ENCODE data around the gene KLK5. TPM values are rescaled to one million over a fixed set of nuclear protein-coding genes. Genes with fewer than 3 reads are reported as not detected.

KLK5 gene
- total RNA-seq, 2 experiments from 2014 or later, result not detected

DNA sequence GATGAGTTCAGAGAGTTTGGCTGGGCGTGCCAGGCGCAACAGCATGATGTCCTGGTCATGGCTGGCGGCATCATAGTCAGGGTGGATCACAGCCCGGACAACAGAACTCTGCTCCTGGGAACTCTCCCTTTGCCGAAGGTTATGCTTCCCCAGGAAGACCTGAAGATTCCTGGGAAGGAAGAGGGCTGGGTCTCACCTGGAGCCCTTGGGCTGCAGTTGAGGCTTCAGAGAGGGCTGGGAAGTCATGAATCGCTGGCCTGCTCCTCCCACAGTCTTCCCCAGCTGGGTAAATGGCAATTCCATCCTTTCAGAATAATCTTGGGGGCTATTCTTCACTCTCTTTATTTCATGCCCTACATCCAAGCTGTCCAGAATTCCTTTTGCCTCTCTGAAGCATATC is 10.5 kb upstream of the KLK5 start:
- H3K27ac Mint-ChIP-seq, result no peak overlapping the region
- intact Hi-C loops (cut with micrococcal nuclease), result no loop called here
- POLR2A ChIA-PET, result no interaction called here
- no peaks in the 10 kb centered on the region for H3K36me3 Mint-ChIP-seq
- H3K4me1 Mint-ChIP-seq (ENCODE audit: low read depth), result no peaks in the 10 kb centered on the region
- H3K4me3 Mint-ChIP-seq, result no peak overlapping the region
- CTCF ChIA-PET, result no interaction called here
- no peak for DNase-seq
- peaks cover 8% of the 10 kb centered on the region for H3K9me3 Mint-ChIP-seq
- peaks cover 31% of the 10 kb centered on the region for H3K27me3 Mint-ChIP-seq

DNA sequence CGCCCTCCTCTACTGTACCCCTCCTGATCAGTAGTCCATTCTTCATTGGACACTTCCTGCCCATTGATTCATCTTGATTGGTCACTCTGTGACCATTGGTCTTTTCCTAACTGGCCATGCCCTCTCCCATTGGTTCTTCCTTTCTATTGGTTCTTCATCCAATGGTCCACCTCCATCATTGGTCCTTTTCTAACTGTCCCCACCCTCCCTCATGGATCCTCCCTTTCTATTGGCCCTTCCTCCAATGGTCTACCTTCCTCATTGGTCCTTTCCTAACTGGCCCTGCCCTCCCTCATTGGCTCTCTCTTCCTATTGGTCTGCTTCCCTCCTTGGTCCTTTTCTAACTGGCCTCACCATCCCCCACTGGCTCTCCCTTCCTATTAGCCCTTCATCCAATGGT is 9.4 kb upstream of the KLK5 start:
- intact Hi-C loops (cut with micrococcal nuclease), result no loop called here

DNA sequence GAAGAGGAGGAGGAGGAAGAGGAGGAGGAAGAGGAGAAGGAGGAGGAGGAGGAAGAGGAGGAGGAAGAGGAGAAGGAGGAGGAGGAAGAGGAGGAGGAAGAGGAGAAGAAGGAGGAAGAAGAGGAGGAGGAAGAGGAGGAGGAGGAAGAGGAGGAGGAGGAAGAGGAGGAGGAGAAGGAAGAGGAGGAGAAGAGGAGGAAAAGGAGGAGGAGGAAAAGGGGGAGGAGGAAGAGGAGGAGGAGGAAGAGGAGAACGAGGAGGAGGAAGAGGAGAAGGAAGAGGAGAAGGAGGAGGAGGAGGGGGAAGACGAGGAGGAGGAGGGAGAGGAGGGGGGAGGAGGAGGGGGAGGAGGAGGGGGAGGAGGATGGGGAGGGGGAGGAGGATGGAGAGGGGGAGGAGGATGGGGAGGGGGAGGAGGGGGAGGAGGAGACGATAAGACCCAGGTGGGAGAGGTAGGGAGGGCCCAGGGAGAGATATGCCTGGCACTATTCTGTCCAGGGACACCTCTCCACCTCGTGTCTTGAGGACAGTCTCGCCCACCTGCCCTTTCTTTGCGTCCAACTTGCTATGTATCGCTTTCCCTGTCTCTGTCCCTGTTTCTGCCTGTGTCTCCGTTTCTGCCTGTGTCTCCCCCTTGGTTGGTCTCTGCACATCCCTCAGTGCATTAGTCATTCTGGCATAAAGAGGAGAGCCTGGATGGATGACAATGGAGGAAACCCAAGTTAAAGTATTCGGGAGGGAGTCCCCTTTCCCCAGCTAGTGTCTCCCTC is 7.1 kb upstream of the KLK5 start:
- Mint-ChIP-seq H3K9me3 (peaks cover 8% of the 10 kb centered on the region), H3K4me1 (ENCODE audit: low read depth) (no peaks in the 10 kb centered on the region), H3K4me3 (no peak overlapping the region), H3K36me3 (no peaks in the 10 kb centered on the region), H3K27me3 (peaks cover 26% of the 10 kb centered on the region), H3K27ac (no peak overlapping the region)
- POLR2A ChIA-PET, result no interaction called here
- intact Hi-C loops (cut with micrococcal nuclease), result no loop called here
- CTCF ChIA-PET, result no interaction called here
- no peak for DNase-seq

More for the DNA sequence above, 9.4 kb upstream of the KLK5 start:
- no peak overlapping the region for H3K4me3 Mint-ChIP-seq
- H3K4me1 Mint-ChIP-seq (ENCODE audit: low read depth), result no peaks in the 10 kb centered on the region
- no peaks in the 10 kb centered on the region for H3K36me3 Mint-ChIP-seq
- H3K27me3 Mint-ChIP-seq, result peaks cover 35% of the 10 kb centered on the region
- no peak overlapping the region for H3K27ac Mint-ChIP-seq
- no peak for DNase-seq
- CTCF ChIA-PET, result no interaction called here
- peaks cover 8% of the 10 kb centered on the region for H3K9me3 Mint-ChIP-seq
- POLR2A ChIA-PET, result no interaction called here

DNA sequence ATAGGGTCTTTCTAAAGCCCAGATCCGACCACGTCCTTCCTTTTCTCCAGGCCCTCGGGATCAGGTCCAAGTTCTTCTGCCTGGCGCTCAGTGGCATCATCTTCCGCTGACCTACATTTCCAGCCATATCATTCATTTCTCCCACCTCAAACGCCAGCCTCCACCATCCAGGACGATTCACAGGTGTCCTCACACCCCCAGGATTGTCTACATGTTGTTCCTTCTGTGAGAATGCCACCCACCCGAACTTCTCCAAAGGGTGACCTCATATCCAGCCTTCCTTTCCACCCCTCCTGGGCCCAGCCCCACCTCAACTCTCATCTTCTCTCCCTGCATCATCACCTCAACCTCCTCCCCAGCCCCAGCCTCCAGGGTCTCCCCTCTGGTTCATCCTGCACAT is 4.7 kb upstream of the KLK5 start:
- Mint-ChIP-seq H3K4me1 (ENCODE audit: low read depth) (no peaks in the 10 kb centered on the region), H3K9me3 (peaks cover 4% of the 10 kb centered on the region), H3K27me3 (peaks cover 17% of the 10 kb centered on the region), H3K27ac (no peak overlapping the region), H3K36me3 (no peaks in the 10 kb centered on the region), H3K4me3 (no peak overlapping the region)
- ChIA-PET POLR2A (no interaction called here), CTCF (no interaction called here)
- no peak for DNase-seq
- intact Hi-C loops (cut with micrococcal nuclease), result no loop called here

DNA sequence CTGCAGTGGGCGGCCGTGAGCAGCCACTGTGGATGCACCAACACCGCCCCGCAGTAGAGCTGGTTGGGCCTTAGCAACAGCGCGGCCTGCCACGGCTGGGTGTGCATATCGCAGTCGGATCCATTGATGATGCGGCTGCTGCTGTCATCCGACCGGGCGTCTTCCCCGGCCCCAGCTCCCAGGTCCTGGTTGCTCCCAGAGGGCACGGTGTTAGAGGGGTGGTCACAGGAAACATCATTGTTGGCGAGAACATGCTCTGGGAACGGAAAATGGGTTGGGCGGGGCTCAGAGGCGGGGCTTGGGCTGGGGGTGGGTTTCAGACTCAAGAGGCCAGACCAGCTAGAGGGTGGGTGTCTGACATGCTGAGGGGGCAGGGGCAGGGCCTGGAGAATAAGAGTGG is 3.0 kb downstream of the KLK5 start:
- POLR2A ChIA-PET, result no interaction called here
- Mint-ChIP-seq H3K9me3 (no peaks in the 10 kb centered on the region), H3K27ac (no peak overlapping the region), H3K36me3 (no peaks in the 10 kb centered on the region), H3K4me1 (ENCODE audit: low read depth) (no peaks in the 10 kb centered on the region), H3K4me3 (no peak overlapping the region), H3K27me3 (peaks cover 21% of the 10 kb centered on the region)
- no peak for DNase-seq
- CTCF ChIA-PET, result no interaction called here
- intact Hi-C loops (cut with micrococcal nuclease), result no loop called here

DNA sequence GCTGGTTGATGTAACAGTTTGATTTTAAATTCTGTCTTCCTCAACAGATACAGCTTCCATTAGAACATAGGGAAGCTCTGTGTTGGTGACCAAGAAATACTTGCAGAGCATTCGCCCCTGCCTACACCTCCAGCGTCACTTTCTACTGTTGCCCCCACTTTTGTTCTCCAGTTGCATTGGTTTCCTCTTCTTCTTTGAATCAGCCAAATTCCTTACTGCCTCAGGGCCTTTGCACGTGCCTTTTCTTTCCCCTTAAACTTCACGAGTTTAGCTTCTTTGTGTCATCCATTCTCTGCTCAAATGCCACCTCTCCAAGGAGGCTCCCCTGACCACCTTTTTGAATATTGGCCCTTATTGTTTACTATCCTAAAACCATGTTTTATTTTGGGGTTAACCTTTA is 5.7 kb downstream of the KLK5 start:
- no peak overlapping the region for H3K27ac Mint-ChIP-seq
- peaks cover 27% of the 10 kb centered on the region for H3K27me3 Mint-ChIP-seq
- no peaks in the 10 kb centered on the region for H3K9me3 Mint-ChIP-seq
- H3K4me3 Mint-ChIP-seq, result no peak overlapping the region
- H3K4me1 Mint-ChIP-seq (ENCODE audit: low read depth), result no peaks in the 10 kb centered on the region
- intact Hi-C loops (cut with micrococcal nuclease), result no loop called here
- H3K36me3 Mint-ChIP-seq, result no peaks in the 10 kb centered on the region
- ChIA-PET CTCF (interaction anchor here (0.9 to 1.2 kb wide), 2 partner anchors 17 to 25 kb away, joined by 3 read pairs; no protein-coding TSS in a partner anchor), POLR2A (no interaction called here)
- DNase-seq, result no peak

DNA sequence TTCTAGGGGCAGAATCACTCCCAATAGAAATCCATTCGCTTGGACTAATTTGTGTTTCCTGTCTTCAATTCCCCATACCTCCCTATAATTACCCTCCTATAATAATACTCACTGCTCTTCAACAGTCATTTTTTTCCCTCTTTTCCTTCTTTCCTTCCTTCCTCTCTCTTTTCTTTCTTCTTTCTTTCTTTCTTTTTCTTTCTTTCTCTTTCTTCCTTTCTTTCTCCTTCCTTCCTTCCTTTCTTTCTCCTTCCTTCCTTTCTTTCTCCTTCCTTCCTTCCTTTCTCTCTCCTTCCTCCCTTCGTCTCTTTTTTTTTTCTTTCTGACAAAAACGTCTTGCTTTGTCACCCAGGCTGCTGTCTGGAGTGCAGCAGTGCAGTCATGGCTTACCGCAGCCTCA is 8.0 kb downstream of the KLK5 start:
- Mint-ChIP-seq H3K4me3 (no peak overlapping the region), H3K9me3 (no peaks in the 10 kb centered on the region), H3K27me3 (peaks cover 22% of the 10 kb centered on the region), H3K27ac (no peak overlapping the region), H3K36me3 (no peaks in the 10 kb centered on the region), H3K4me1 (ENCODE audit: low read depth) (no peaks in the 10 kb centered on the region)
- intact Hi-C loops (cut with micrococcal nuclease), result no loop called here
- CTCF ChIA-PET, result no interaction called here
- POLR2A ChIA-PET, result no interaction called here
- DNase-seq, result no peak

DNA sequence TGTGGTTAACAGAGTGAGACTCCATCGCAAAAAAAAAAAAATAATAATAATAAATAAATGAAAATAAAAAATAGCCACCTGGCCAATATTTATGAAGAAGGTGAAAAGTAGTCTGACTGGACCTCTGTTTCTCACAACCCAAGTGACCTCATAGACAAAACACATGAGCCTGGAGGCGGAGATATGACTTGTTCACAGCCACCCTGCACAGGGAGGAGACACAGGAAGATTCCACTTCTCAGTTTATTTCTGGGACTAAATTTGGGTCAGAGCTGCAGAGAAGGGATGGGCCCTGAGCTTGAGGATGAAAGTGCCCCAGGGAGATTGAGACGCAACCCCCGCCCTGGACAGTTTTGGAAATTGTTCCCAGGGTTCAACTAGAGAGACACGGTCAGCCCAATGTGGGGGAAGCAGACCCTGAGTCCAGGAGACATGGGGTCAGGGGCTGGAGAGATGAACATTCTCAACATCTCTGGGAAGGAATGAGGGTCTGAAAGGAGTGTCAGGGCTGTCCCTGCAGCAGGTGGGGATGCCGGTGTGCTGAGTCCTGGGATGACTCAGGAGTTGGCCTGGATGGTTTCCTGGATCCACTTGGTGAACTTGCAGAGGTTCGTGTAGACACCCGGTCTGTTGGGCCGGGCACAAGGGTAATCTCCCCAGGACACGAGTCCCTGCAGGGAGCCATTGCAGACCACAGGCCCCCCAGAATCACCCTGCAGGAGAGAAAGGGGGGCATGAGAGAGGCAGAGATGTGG is 9.6 kb downstream of the KLK5 start:
- intact Hi-C loops (cut with micrococcal nuclease), result no loop called here
- ChIA-PET CTCF (no interaction called here), POLR2A (no interaction called here)
- H3K4me3 Mint-ChIP-seq, result no peak overlapping the region
- no peaks in the 10 kb centered on the region for H3K36me3 Mint-ChIP-seq
- DNase-seq, result no peak
- H3K27ac Mint-ChIP-seq, result no peak overlapping the region
- no peaks in the 10 kb centered on the region for H3K4me1 Mint-ChIP-seq (ENCODE audit: low read depth)
- peaks cover 20% of the 10 kb centered on the region for H3K27me3 Mint-ChIP-seq
- H3K9me3 Mint-ChIP-seq, result peaks cover 4% of the 10 kb centered on the region

DNA sequence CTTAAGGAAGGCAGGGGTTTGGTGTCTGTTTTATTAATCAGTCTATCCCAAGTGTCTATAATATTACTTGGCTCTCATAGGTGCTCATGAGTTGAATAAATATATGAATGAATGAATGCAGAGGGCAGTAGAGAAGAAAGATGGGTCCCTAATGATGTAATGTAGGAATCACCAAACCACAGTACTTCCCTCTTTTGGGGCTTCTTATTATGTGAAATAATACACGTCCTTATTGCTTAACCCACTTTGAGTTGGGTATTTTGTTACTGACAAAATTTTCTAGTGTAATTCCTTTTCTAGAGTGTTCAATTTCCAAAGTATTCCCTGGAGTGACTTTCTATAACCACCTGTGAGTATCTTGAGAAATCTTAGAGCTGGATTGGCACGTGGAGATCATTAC is 13.2 kb downstream of the KLK5 start:
- Mint-ChIP-seq H3K9me3 (peaks cover 4% of the 10 kb centered on the region), H3K27ac (no peak overlapping the region), H3K36me3 (no peaks in the 10 kb centered on the region), H3K4me1 (ENCODE audit: low read depth) (no peaks in the 10 kb centered on the region), H3K27me3 (peaks cover 22% of the 10 kb centered on the region), H3K4me3 (no peak overlapping the region)
- POLR2A ChIA-PET, result no interaction called here
- intact Hi-C loops (cut with micrococcal nuclease), result no loop called here
- CTCF ChIA-PET, result interaction anchor here (1.2 kb wide), 1 partner anchor 145 kb away, joined by 3 read pairs; no protein-coding TSS in a partner anchor
- no peak for DNase-seq

DNA sequence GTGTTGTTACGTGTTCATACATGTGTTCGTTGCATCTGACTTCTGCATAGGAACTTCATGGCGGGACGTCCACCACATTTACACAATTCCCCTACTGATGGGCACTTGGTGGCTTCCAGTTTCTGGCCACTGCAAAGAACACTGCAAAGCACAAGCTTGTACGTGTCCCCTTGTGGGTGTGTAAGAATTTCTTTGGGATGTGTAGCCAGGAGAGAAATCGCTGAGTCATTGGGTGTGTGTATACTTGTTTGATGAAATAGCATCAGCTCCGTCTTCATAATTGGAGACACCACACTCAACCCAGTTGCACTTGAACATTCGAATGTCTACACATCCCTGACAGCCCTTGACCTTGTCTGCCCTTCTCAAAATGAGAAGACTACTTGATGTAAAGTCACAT is 19.2 kb downstream of the KLK5 start:
- no peak overlapping the region for H3K4me3 Mint-ChIP-seq
- no peaks in the 10 kb centered on the region for H3K9me3 Mint-ChIP-seq
- DNase-seq, result no peak
- no peaks in the 10 kb centered on the region for H3K4me1 Mint-ChIP-seq (ENCODE audit: low read depth)
- no peaks in the 10 kb centered on the region for H3K36me3 Mint-ChIP-seq
- H3K27ac Mint-ChIP-seq, result no peak overlapping the region
- intact Hi-C loops (cut with micrococcal nuclease), result no loop called here
- POLR2A ChIA-PET, result no interaction called here
- H3K27me3 Mint-ChIP-seq, result peaks cover 17% of the 10 kb centered on the region
- CTCF ChIA-PET, result interaction anchor here (1.2 to 3.0 kb wide), 2 partner anchors 12 to 163 kb away, joined by 4 to 7 read pairs; no protein-coding TSS in a partner anchor

DNA sequence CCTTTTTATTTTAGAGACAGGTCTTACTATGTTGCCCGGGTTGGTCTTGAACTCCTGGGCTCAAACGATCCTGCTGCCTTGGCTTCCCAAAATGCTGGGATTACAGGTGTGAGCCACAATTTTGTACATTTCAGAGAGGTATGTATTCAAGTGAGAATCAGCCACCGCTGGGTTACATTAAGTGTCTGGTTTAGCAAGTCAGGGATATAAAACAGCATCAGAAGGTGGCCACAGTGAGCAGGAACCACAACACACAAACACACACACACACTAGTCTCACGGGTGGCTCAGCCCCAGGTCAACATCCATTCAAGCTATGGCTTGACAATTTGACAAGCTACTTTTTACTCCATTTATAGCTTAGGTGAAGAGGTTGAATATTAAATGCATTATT is 20.2 kb downstream of the KLK5 start:
- POLR2A ChIA-PET, result no interaction called here
- Mint-ChIP-seq H3K9me3 (no peaks in the 10 kb centered on the region), H3K36me3 (no peaks in the 10 kb centered on the region), H3K4me3 (no peak overlapping the region), H3K27ac (no peak overlapping the region), H3K27me3 (peaks cover 18% of the 10 kb centered on the region), H3K4me1 (ENCODE audit: low read depth) (no peaks in the 10 kb centered on the region)
- DNase-seq, result no peak
- CTCF ChIA-PET, result interaction anchor here (0.6 to 1.2 kb wide), 2 partner anchors 8 to 11 kb away, joined by 3 to 4 read pairs; no protein-coding TSS in a partner anchor
- intact Hi-C loops (cut with micrococcal nuclease), result no loop called here

DNA sequence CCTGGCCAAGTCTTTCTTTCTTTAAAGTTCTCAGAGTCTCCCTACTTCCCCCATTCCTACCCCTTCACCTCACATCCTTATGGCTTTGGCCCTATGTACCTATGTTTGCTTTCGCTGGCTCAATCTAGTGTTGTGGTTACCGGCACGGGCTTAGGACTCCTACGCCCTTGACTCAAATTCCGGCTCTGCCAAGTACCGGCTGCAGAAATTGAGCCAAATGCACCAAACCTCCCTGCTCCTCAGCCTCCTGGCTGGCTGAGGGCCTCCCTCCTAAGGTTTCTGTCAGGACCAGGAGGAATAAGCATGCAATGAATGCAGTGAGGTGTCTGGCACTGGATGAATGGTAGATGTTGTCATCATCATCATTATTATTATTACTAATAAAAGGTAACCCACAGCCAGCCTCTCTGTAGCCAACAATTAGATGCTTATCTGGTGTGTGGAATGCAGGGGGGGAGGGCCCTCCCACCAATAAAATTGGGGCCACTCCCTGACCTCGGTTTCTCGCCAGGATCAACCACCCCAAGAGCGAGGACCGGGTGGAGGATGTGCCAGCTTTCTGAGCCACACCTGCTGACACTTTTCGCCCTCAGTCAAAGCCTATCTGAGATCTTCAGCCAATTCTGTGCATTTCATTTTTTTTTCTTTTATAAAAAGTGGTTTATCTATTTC is 20.7 kb downstream of the KLK5 start:
- Mint-ChIP-seq H3K27ac (no peak overlapping the region), H3K27me3 (peaks cover 14% of the 10 kb centered on the region), H3K4me1 (ENCODE audit: low read depth) (no peaks in the 10 kb centered on the region), H3K36me3 (no peaks in the 10 kb centered on the region), H3K4me3 (no peak overlapping the region), H3K9me3 (no peaks in the 10 kb centered on the region)
- DNase-seq, result no peak
- ChIA-PET POLR2A (no interaction called here), CTCF (interaction anchor here (0.6 kb wide), 1 partner anchor 8 kb away, joined by 3 read pairs; no protein-coding TSS in a partner anchor)
- intact Hi-C loops (cut with micrococcal nuclease), result no loop called here
